ENCODE data around the gene TBX2.

The TBX2 gene

DNA sequence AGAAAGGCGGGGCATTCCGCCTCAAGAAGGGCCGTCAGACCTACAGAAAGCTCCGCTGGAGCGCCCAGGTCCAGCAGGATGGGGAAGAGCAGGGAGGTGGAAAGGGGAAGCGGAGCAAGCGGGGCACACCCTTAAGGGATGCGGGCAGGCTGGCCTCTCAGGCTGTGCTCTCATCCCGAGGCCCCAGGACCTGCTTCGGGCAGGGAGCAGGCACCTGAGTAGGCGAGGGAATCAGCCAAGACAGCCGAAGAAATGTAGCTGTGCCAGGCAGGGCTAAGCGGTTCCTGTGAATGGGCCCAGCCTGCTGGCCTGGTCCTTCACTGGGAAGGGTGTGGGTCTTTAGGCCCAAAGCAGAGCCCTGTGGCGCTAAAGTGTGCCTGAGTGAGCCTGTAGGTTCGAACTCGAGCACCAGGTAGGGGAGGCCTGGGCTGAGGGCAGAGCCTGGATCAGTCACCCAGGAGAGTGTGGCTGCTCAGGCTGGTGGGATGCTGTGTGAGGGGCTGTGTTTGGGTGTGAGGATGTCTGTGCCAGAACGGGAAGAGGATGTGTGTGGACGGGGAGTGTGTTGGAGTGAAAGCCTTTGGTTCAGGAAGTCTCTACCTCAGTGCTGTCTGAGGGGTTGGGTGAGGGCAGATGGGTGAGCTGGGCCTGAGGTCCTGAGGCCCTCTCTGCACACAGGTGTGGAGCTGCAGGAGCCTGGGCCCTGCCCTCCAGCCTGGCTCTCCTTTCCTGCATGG, 55.8 kb downstream of the TBX2 start:
- no peak for DNase-seq

- no peak for DNase-seq
Measured at GRCh38 chr17:61456061-61456681, 56.5 kb downstream of the TBX2 start.

DNA sequence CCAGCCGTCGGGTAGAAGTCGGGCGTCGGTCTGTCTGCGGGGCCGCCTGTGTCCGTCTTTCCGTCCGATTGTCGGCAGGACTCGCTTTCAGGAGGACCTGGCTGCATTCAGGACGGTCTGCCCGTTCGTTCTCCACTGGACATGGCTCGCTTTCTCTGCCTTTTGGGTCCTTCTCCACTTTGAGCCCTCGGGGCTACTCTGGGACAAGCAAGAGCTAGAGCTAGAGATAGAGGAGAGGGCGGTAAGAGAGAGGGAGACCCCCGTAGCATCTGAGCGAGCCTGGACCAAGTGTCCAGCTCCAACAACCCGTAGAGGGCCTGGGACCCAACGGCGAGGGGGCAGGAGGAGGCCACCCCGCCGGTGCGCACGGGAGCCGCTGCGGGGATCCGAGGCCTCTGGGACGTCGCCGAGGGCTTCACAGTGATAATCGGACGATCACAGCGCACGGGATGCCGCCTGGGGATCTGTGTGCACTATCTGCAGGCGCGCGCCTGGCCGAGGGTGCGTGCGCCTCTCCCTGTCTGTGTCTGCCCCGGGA, 57.1 kb downstream of the TBX2 start:
- DNase-seq, result no peak

DNA sequence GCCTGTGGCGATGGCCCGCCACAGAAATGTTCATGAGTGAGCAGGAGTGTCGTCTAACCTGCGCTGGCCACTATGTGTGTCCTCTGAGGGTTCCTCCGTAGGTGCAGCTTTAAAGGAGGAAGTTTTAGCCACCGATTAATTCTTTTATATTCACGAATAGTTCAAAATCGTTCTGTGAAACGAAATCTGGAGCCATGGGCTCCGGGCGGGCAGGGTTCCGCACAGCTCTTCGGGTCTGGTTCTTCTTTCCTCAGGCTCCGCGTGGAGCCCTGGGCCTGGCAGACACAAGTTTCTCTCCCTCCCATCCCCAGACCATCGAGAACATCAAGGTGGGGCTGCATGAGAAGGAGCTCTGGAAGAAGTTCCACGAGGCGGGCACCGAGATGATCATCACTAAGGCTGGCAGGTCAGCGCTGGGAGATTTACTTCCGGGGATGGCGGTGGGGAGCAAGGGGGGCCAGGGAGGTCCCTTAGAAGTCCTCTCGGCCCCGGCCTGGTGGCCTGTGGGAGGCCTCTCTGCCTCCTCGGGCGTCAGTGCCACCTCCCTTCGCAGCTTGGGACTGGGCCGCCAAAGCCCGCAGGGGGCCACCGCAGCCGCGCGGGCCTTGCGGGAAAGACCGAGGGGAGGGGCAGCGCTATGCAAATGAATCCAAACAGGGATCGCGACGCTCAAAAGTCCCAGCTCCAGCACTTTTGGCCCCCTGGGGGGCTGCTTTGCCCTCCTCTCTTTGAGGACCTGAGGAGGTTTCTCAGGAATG, 57.8 kb downstream of the TBX2 start:
- DNase-seq, result no peak

DNA sequence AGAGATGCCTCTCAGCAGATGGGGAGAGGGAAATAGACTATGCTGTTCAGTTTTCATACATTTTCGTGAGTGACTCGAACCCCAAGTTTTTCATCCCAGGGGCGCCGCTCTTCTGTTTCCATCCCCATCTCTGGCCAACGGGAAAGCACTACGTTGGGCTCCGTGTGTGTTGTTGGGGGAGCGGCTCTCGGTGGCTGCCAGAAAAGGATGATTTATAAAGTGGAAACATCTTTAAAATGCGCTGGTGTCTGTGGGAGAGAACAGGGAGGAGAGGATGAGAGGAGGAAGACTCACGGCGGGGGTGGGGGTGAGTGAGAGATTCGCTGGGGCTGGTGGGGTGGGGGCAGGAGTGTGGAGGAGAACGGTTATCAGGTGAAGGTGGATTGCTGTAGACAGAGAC, 58.4 kb downstream of the TBX2 start:
- no peak for DNase-seq

GRCh38 chr17:61458421-61459141, 58.9 kb downstream of the TBX2 start:
- no peak for DNase-seq
